Measurements from ENCODE around the gene MICU1. TPM values are rescaled to one million over a fixed set of nuclear protein-coding genes. Genes with fewer than 3 reads are reported as not detected.
"Not testable (repeated sequence)": the region's sequence is repeated elsewhere in the genome, so short reads cannot be mapped to it uniquely, and the experiment has no call there.

Gene MICU1
- polyA plus RNA-seq, 1 donor: 54.6 TPM

- H3K4me3 ChIP-seq (ENCODE audit: low read length); H3K4me1 ChIP-seq (ENCODE audit: control insufficient read depth, insufficient read depth, low read length); H3K36me3 ChIP-seq (ENCODE audit: control insufficient read depth, insufficient read depth, low read length); H3K27me3 ChIP-seq (ENCODE audit: control insufficient read depth, insufficient read depth, low read length); H3K9me3 ChIP-seq (ENCODE audit: control insufficient read depth, low read depth, low read length); H3K27ac ChIP-seq (ENCODE audit: low read length); DNase-seq: not testable (repeated sequence)
- no CpG with 5 or more reads among the region's 4 CpGs for WGBS (ENCODE audit: insufficient coverage, low lambda C conversion rate)
Observed at GRCh38 chr10:72430936-72431335, 194.9 kb downstream of the MICU1 start.

GRCh38 chr10:72429931-72430330, 195.9 kb downstream of the MICU1 start:
- no peaks in the 10 kb centered on the region for H3K9me3 ChIP-seq (ENCODE audit: control insufficient read depth, low read depth, low read length)
- no peak overlapping the region for H3K27ac ChIP-seq (ENCODE audit: low read length)
- H3K36me3 ChIP-seq (ENCODE audit: control insufficient read depth, insufficient read depth, low read length): no peaks in the 10 kb centered on the region
- WGBS (ENCODE audit: insufficient coverage, low lambda C conversion rate): 78% methylated on average over 1 of the region's 1 CpG
- H3K4me3 ChIP-seq (ENCODE audit: low read length): no peak overlapping the region
- H3K4me1 ChIP-seq (ENCODE audit: control insufficient read depth, insufficient read depth, low read length): peaks cover 4% of the 10 kb centered on the region
- H3K27me3 ChIP-seq (ENCODE audit: control insufficient read depth, insufficient read depth, low read length): no peaks in the 10 kb centered on the region
- no peak for DNase-seq

- H3K9me3 ChIP-seq (ENCODE audit: control insufficient read depth, low read depth, low read length): no peaks in the 10 kb centered on the region
- H3K36me3 ChIP-seq (ENCODE audit: control insufficient read depth, insufficient read depth, low read length): peaks cover 9% of the 10 kb centered on the region
- peaks cover 4% of the 10 kb centered on the region for H3K4me1 ChIP-seq (ENCODE audit: control insufficient read depth, insufficient read depth, low read length)
- no peak for DNase-seq
- H3K27me3 ChIP-seq (ENCODE audit: control insufficient read depth, insufficient read depth, low read length): no peaks in the 10 kb centered on the region
- no CpG with 5 or more reads among the region's 5 CpGs for WGBS (ENCODE audit: insufficient coverage, low lambda C conversion rate)
- H3K4me3 ChIP-seq (ENCODE audit: low read length): no peak overlapping the region
- H3K27ac ChIP-seq (ENCODE audit: low read length): no peak overlapping the region
Observed at GRCh38 chr10:72426986-72427385, 198.9 kb downstream of the MICU1 start.

GRCh38 chr10:72425133-72425532, 200.7 kb downstream of the MICU1 start:
- Histone ChIP-seq H3K36me3 (ENCODE audit: control insufficient read depth, insufficient read depth, low read length) (peaks cover 16% of the 10 kb centered on the region), H3K4me1 (ENCODE audit: control insufficient read depth, insufficient read depth, low read length) (peaks cover 4% of the 10 kb centered on the region), H3K27me3 (ENCODE audit: control insufficient read depth, insufficient read depth, low read length) (no peaks in the 10 kb centered on the region), H3K4me3 (ENCODE audit: low read length) (no peak overlapping the region), H3K27ac (ENCODE audit: low read length) (no peak overlapping the region), H3K9me3 (ENCODE audit: control insufficient read depth, low read depth, low read length) (no peaks in the 10 kb centered on the region)
- 40% methylated on average over 1 of the region's 3 CpGs for WGBS (ENCODE audit: insufficient coverage, low lambda C conversion rate)
- peak in 1 of 2 donors; percentile 49 for DNase-seq

GRCh38 chr10:72424561-72424960, 201.3 kb downstream of the MICU1 start:
- peak in 1 of 2 donors; percentile 14 for DNase-seq
- no peak overlapping the region for H3K4me3 ChIP-seq (ENCODE audit: low read length)
- H3K27me3 ChIP-seq (ENCODE audit: control insufficient read depth, insufficient read depth, low read length): no peaks in the 10 kb centered on the region
- no peaks in the 10 kb centered on the region for H3K9me3 ChIP-seq (ENCODE audit: control insufficient read depth, low read depth, low read length)
- peaks cover 16% of the 10 kb centered on the region for H3K36me3 ChIP-seq (ENCODE audit: control insufficient read depth, insufficient read depth, low read length)
- no peak overlapping the region for H3K27ac ChIP-seq (ENCODE audit: low read length)
- H3K4me1 ChIP-seq (ENCODE audit: control insufficient read depth, insufficient read depth, low read length): peaks cover 4% of the 10 kb centered on the region
- 100% methylated on average over 1 of the region's 1 CpG for WGBS (ENCODE audit: insufficient coverage, low lambda C conversion rate)

- WGBS (ENCODE audit: insufficient coverage, low lambda C conversion rate): 100% methylated on average over 1 of the region's 3 CpGs
- DNase-seq: no peak
- Histone ChIP-seq H3K4me3 (ENCODE audit: low read length) (no peak overlapping the region), H3K27ac (ENCODE audit: low read length) (no peak overlapping the region), H3K36me3 (ENCODE audit: control insufficient read depth, insufficient read depth, low read length) (peaks cover 16% of the 10 kb centered on the region), H3K27me3 (ENCODE audit: control insufficient read depth, insufficient read depth, low read length) (no peaks in the 10 kb centered on the region), H3K9me3 (ENCODE audit: control insufficient read depth, low read depth, low read length) (no peaks in the 10 kb centered on the region), H3K4me1 (ENCODE audit: control insufficient read depth, insufficient read depth, low read length) (peaks cover 4% of the 10 kb centered on the region)
Observed at GRCh38 chr10:72423426-72423825, 202.5 kb downstream of the MICU1 start.

- WGBS (ENCODE audit: insufficient coverage, low lambda C conversion rate): no CpG with 5 or more reads among the region's 1 CpG
- no peak overlapping the region for H3K4me3 ChIP-seq (ENCODE audit: low read length)
- H3K36me3 ChIP-seq (ENCODE audit: control insufficient read depth, insufficient read depth, low read length): peaks cover 16% of the 10 kb centered on the region
- no peak for DNase-seq
- no peak overlapping the region for H3K27ac ChIP-seq (ENCODE audit: low read length)
- no peaks in the 10 kb centered on the region for H3K27me3 ChIP-seq (ENCODE audit: control insufficient read depth, insufficient read depth, low read length)
- no peaks in the 10 kb centered on the region for H3K9me3 ChIP-seq (ENCODE audit: control insufficient read depth, low read depth, low read length)
- H3K4me1 ChIP-seq (ENCODE audit: control insufficient read depth, insufficient read depth, low read length): peaks cover 4% of the 10 kb centered on the region
Observed at GRCh38 chr10:72421885-72422540, 203.9 kb downstream of the MICU1 start.

GRCh38 chr10:72419241-72419640, 206.6 kb downstream of the MICU1 start:
- Histone ChIP-seq H3K27me3 (ENCODE audit: control insufficient read depth, insufficient read depth, low read length) (no peaks in the 10 kb centered on the region), H3K4me1 (ENCODE audit: control insufficient read depth, insufficient read depth, low read length) (no peaks in the 10 kb centered on the region), H3K36me3 (ENCODE audit: control insufficient read depth, insufficient read depth, low read length) (peaks cover 16% of the 10 kb centered on the region), H3K4me3 (ENCODE audit: low read length) (no peak overlapping the region), H3K27ac (ENCODE audit: low read length) (no peak overlapping the region), H3K9me3 (ENCODE audit: control insufficient read depth, low read depth, low read length) (peaks cover 3% of the 10 kb centered on the region)
- DNase-seq: no peak
- WGBS (ENCODE audit: insufficient coverage, low lambda C conversion rate): 100% methylated on average over 2 of the region's 2 CpGs

- no peaks in the 10 kb centered on the region for H3K27me3 ChIP-seq (ENCODE audit: control insufficient read depth, insufficient read depth, low read length)
- no peak for DNase-seq
- no peak overlapping the region for H3K4me3 ChIP-seq (ENCODE audit: low read length)
- peaks cover 6% of the 10 kb centered on the region for H3K9me3 ChIP-seq (ENCODE audit: control insufficient read depth, low read depth, low read length)
- H3K4me1 ChIP-seq (ENCODE audit: control insufficient read depth, insufficient read depth, low read length): no peaks in the 10 kb centered on the region
- H3K27ac ChIP-seq (ENCODE audit: low read length): no peak overlapping the region
- WGBS (ENCODE audit: insufficient coverage, low lambda C conversion rate): no CpG with 5 or more reads among the region's 3 CpGs
- peaks cover 16% of the 10 kb centered on the region for H3K36me3 ChIP-seq (ENCODE audit: control insufficient read depth, insufficient read depth, low read length)
Observed at GRCh38 chr10:72418679-72419078, 207.2 kb downstream of the MICU1 start.

GRCh38 chr10:72417971-72418370, 207.9 kb downstream of the MICU1 start:
- Histone ChIP-seq H3K36me3 (ENCODE audit: control insufficient read depth, insufficient read depth, low read length) (peaks cover 16% of the 10 kb centered on the region), H3K27me3 (ENCODE audit: control insufficient read depth, insufficient read depth, low read length) (no peaks in the 10 kb centered on the region), H3K4me3 (ENCODE audit: low read length) (no peak overlapping the region), H3K27ac (ENCODE audit: low read length) (no peak overlapping the region), H3K9me3 (ENCODE audit: control insufficient read depth, low read depth, low read length) (peaks cover 9% of the 10 kb centered on the region), H3K4me1 (ENCODE audit: control insufficient read depth, insufficient read depth, low read length) (no peaks in the 10 kb centered on the region)
- no peak for DNase-seq
- WGBS (ENCODE audit: insufficient coverage, low lambda C conversion rate): no CpG with 5 or more reads among the region's 1 CpG

GRCh38 chr10:72416661-72417060, 209.2 kb downstream of the MICU1 start:
- H3K27ac ChIP-seq (ENCODE audit: low read length): no peak overlapping the region
- peaks cover 9% of the 10 kb centered on the region for H3K9me3 ChIP-seq (ENCODE audit: control insufficient read depth, low read depth, low read length)
- peaks cover 4% of the 10 kb centered on the region for H3K36me3 ChIP-seq (ENCODE audit: control insufficient read depth, insufficient read depth, low read length)
- H3K27me3 ChIP-seq (ENCODE audit: control insufficient read depth, insufficient read depth, low read length): no peaks in the 10 kb centered on the region
- H3K4me3 ChIP-seq (ENCODE audit: low read length): no peak overlapping the region
- H3K4me1 ChIP-seq (ENCODE audit: control insufficient read depth, insufficient read depth, low read length): no peaks in the 10 kb centered on the region
- 100% methylated on average over 1 of the region's 4 CpGs for WGBS (ENCODE audit: insufficient coverage, low lambda C conversion rate)
- DNase-seq: no peak

All from large intestine (tissue), 3 donors.